DMS153 treated with DMSO at 0.1 percent for 48 hours (cell line): ENCODE data around the gene FAM124A.

Experiments used
- DNase-seq: peaks from one replicate; lab custom pipeline; 2025; ENCODE audit not compliant: unreplicated experiment; lab: John Stamatoyannopoulos, UW

Gene FAM124A

DNA sequence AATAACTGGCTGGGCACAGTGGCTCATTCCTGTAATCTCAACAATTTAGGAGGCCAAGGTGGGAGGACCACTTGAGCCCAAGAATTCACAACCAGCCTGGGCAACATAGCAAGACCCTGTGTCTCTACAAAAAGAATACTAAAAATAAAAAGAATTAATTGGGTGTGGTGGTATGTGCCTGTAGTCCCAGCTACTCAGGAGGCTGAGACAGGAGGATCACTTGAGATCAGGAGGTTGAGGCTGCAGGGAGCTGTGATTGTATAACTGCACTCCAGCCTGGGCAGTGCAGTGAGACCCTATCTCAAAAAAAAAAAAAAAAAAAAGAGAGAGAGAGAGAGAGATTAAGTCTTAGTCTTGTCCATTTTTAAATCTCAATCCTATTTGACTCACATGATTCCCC is 81.7 kb downstream of the FAM124A start:
- no peak for DNase-seq

GRCh38 chr13:51305271-51305967 is 83.2 kb downstream of the FAM124A start:
- no peak for DNase-seq

GRCh38 chr13:51308781-51309180 is 86.6 kb downstream of the FAM124A start:
- DNase-seq = no peak

- DNase-seq = no peak
These were observed 89.0 kb downstream of the FAM124A start for GRCh38 chr13:51311231-51311630.

GRCh38 chr13:51311957-51312520 is 89.8 kb downstream of the FAM124A start:
- no peak for DNase-seq

DNA sequence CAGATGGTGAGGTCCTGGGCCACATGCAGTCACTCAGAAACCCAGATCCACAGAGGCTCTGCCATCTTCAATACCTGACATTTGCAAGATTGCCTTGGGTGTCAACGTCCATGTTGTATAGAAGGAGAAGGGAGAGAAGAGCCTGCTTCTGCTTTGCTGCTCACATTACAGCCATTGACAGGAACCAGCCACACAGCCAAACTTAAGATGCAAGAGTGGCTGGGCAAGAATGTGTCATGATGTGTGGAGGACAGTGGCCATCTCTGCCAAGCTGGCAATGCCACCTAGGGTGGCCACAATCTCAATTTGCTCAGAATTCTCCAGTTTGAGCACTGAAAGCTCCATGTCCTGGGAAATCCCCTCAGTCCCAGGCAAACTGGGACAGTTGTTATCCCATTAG is 91.4 kb downstream of the FAM124A start:
- no peak for DNase-seq

DNA sequence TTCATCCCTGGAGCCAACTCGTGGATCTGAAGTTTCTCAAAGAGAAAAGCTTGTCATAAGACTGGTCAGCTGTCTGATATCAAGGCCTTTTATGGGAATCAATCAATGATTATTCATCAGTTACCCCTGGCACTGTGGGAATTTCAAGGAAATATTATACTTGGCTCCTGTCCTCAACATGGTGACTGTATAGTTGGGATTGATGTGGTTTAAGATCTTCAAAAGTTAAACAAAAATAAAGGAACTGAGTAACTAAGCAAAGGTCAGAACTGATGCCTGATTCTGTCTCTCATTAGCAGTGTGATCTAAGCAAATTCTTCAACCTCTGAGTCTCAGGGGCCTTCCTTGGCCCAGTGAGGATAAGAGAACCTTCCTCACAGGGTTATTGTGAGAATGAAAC is 95.1 kb downstream of the FAM124A start:
- no peak for DNase-seq

DNA sequence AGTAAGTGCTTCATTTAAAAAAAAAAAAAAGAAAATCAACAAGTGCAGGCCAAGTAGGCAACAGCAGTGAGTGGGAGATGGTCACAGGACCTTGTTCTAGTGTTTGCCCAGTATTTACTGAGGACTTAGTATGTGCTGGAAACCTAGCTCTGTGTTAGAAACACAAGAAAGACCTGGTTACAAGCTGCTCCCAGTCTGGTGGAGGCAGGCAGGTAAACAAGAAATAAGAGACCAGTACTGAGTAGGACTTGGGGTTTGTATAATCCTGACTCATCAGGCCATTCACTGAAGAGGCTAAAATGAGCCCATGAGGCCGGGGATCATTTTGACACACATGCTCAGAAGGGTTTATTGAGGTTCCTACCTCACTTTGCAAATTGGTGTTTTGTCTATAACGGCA is 95.8 kb downstream of the FAM124A start:
- DNase-seq = no peak

DNA sequence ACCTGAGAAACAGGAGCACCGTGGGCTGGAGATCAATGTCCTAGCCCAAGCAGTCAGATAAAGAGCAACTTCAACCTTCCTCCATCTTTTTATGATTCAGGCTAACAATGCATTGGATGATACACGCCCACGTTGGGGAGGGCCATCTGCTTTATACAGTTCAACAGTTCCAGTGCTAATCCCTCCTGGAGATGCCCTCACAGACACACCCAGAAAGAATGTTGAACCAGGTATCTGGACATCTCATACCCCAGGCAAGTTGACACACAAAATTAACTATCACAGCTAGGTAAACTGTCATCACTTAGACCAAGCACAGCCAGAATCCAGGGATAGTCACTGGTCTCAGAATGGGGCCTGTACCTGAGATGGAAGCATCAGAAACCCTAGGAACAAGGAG is 96.7 kb downstream of the FAM124A start:
- no peak for DNase-seq

DNA sequence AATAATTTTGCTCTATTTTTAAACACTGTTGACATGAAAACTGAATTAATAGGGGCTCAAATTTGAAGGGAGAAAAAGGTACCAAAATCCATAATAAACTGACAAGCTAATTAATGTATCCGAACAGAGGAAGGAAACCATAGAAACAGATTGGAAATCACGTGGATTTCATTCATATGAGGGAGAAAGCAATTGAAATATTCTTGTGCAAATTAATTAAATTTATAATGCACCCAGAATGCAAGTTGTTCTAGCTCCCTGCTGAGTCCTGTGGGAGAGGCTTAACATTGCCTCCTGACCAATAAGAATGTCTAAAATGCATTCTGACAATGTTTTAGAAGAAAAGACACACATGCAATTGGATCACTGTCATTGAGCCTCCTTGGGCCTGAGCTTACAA is 99.6 kb downstream of the FAM124A start:
- no peak for DNase-seq

GRCh38 chr13:51322826-51323225 is 100.6 kb downstream of the FAM124A start:
- no peak for DNase-seq

- no peak for DNase-seq
These were observed 101.8 kb downstream of the FAM124A start for GRCh38 chr13:51323824-51324511.

DNA sequence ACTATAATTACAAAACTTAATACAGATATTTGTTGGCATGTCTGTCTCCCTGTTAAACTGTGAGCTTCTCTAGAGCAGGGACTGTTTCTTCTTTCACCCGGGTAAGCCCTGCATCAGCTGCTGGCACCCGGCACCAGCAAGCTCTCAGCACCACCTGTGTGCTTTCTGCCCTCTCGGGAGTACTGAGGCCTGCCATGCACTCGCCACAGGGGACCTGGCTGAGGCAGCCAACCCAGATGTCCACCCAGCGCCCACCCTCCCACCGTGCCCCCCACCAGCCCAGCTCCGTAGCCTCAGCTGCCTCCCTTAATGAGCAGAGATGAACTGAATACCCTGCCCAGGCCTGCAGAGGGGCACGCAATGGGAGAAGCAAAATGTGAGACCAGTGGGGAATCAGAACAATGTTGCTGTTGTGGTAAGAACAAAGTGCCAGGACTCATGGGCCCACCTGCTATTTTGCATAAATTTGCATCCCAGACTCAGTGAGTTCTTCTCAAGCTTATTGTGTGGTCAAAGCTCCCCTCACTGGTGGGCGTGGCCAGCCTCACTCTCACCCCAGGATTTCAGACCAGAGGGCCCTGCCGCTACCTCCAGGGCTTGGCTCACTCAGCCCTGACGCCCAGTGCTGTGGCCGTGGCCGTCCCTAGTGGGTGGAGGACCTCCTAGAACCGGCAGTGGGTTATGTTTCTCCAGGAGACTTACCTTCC is 102.7 kb downstream of the FAM124A start:
- DNase-seq = no peak

DNA sequence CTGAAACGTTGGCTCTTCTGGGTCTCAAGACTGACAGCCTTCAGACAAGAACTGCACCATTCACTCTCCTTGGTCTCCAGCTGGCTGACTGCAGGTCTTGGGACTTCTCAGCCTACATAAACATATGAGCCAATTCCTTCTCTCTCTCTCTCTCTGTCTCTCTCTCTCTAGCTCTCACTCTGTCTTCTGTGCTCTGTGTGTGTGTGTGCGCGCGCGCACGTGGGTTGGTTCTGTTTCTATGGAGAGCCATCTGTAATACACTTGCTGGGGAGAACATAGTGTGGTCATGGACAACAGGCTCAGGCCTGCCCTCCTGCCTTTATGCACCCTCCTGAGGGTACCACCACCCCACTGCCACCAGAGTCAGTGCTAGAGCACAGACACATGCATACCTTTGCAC is 103.6 kb downstream of the FAM124A start:
- no peak for DNase-seq

- DNase-seq = no peak
These were observed 104.6 kb downstream of the FAM124A start for GRCh38 chr13:51326777-51327176.

- DNase-seq = no peak
These were observed 105.8 kb downstream of the FAM124A start for GRCh38 chr13:51327961-51328360.

DNA sequence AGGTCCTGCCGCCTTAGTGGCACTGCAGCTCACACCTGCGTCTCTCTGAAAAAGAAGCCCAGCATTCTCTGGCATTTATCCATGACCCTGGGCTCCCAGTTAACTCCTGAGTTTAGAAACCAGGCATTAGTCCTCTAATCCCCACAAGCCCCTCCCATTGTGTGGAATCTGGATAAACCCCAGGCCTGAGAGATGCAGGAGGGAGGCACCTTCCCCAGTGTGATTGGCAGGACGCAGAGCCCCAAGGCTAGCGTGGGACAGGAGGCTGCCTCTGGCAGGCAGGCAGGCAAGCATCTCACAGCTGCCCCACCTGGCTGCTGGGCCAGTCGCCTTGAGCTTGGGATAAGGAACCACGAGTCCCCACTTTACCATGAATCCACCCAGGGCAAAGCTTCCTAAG is 106.3 kb downstream of the FAM124A start:
- DNase-seq = no peak

DNA sequence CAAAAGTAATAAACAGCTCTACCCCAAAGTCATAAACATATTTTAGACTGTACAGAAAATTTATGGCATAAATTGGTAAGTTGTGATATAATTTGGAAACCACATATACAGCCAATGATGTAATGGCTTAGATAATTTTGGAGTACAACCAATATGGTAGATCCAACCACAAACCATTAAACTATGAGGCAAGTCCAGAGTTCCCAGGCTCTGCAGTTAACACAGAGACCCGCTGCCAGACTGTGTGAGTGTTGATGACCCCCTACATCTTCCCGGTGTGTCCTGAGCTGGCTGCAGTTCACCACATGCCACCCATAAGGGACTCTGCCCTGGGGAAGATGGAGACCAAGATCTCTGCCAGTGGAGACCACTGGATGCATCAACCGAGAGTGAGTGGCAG is 107.4 kb downstream of the FAM124A start:
- no peak for DNase-seq

DNA sequence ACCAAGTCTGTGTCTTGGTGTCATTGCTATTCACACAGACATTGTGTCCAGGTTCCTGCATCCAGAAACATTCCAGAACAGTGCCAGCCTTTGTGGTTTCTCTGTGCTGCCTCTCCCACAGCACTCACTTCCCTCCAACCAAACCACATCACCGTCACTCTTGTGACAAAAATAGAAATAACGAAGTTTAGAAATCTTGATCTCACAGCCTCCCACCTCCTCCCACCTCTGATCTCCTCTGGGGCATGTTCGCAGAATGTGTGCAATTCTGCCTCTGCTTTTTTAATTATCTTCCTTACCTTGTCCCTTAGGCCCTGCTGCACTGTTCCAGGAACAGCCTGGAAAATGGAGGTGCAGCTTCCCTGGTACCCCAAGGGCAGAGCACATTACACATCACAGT is 108.6 kb downstream of the FAM124A start:
- DNase-seq = no peak

DNA sequence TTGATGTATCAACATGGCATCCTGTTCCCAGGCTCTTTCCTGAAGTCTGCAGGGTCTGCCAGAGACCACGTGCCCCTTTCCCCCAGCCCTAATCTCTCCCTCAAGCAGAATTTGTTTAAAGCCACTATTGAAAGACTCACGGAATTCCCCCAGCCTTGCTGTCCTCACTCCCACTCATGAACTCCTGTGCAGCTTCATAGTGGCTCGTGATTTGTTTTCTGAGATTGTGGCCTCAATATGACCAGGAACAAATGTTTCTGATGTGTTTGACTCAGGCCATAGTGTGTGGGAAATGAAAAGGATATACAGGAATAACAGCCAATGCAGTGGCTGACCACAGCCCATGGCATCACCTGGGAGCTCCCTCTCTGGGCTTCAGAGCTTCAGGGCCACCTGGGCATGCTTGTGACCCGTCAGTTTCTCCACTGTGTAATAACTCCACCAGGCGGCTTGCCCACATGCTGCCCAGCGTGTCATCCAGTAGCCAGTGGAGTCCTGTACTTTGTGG is 109.2 kb downstream of the FAM124A start:
- DNase-seq = no peak

GRCh38 chr13:51332566-51333361 is 110.6 kb downstream of the FAM124A start:
- no peak for DNase-seq
